Embryonic facial prominence (tissue), 1 donor: ENCODE data around the gene CD101.

Source experiments
- DNase-seq: peaks from one replicate; pipeline ENCODE4 v3.0.0-alpha.2; 2016; ENCODE audit errors: extremely low spot score

CD101 gene

GRCh38 chr1:116986421-116987255, 14.9 kb upstream of the CD101 start:
- no peak for DNase-seq

- DNase-seq, result no peak
These were observed 14.4 kb upstream of the CD101 start for GRCh38 chr1:116987256-116987555.

GRCh38 chr1:116988248-116988647, 13.3 kb upstream of the CD101 start:
- no peak for DNase-seq

- no peak for DNase-seq
These were observed 12.7 kb upstream of the CD101 start for GRCh38 chr1:116988908-116989307.

- no peak for DNase-seq
These were observed 11.7 kb upstream of the CD101 start for GRCh38 chr1:116989835-116990234.

- no peak for DNase-seq
These were observed 10.9 kb upstream of the CD101 start for GRCh38 chr1:116990612-116991151.

GRCh38 chr1:116991171-116991845, 10.3 kb upstream of the CD101 start:
- no peak for DNase-seq

- no peak for DNase-seq
These were observed 9.6 kb upstream of the CD101 start for GRCh38 chr1:116991918-116992317.

- DNase-seq, result no peak
These were observed 8.3 kb upstream of the CD101 start for GRCh38 chr1:116993286-116993685.

- DNase-seq, result no peak
These were observed 7.1 kb upstream of the CD101 start for GRCh38 chr1:116994411-116994810.

- DNase-seq, result no peak
These were observed 4.5 kb upstream of the CD101 start for GRCh38 chr1:116997066-116997465.

- DNase-seq, result no peak
These were observed 3.9 kb upstream of the CD101 start for GRCh38 chr1:116997636-116998035.

- no peak for DNase-seq
These were observed 2.0 kb upstream of the CD101 start for GRCh38 chr1:116999596-116999995.

GRCh38 chr1:117000142-117000541, 1.4 kb upstream of the CD101 start:
- no peak for DNase-seq

- no peak for DNase-seq
These were observed 1.8 kb downstream of the CD101 start for GRCh38 chr1:117003223-117003875.

GRCh38 chr1:117007719-117008013, 6.1 kb downstream of the CD101 start:
- DNase-seq, result no peak

- no peak for DNase-seq
These were observed 7.1 kb downstream of the CD101 start for GRCh38 chr1:117008656-117009055.

GRCh38 chr1:117009132-117009531, 7.6 kb downstream of the CD101 start:
- DNase-seq, result no peak

GRCh38 chr1:117010310-117010969, 8.9 kb downstream of the CD101 start:
- DNase-seq, result no peak

- DNase-seq, result no peak
These were observed 9.8 kb downstream of the CD101 start for GRCh38 chr1:117011334-117011733.

GRCh38 chr1:117013309-117013858, 11.8 kb downstream of the CD101 start:
- DNase-seq, result no peak

GRCh38 chr1:117014209-117014608, 12.6 kb downstream of the CD101 start:
- DNase-seq, result no peak
